HG03571 (cell line): ENCODE data around the gene SORCS2.

ENCODE experiments used
- ATAC-seq: cut with Tn5 transposase; IDR thresholded peaks from one replicate; pipeline ENCODE4 v1.9.1; 2021; ENCODE audit not compliant: unreplicated experiment

Gene SORCS2

DNA sequence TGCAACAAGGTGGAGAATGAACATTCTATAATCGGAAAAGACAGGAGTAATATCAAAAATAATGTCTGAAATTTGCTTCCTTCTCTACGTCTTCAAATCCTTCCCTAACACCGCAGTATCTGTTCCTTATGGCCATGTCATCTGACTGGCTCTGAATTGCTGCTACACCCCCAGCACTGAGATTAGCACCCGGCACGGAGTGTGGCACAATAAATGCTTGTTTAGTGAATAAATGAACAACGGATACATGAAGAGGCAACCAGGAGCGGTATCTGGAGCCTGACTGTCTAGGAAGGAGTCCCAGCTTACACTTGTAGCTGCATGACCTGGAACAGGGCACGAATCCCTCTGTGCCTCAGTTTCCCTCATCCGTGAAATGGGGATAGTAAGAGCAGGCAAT, 583.1 kb downstream of the SORCS2 start:
- ATAC-seq: no peak

GRCh38 chr4:7777017-7777710, 584.8 kb downstream of the SORCS2 start:
- ATAC-seq: no peak

GRCh38 chr4:7777871-7778509, 585.7 kb downstream of the SORCS2 start:
- ATAC-seq: no peak

GRCh38 chr4:7778510-7779431, 586.4 kb downstream of the SORCS2 start:
- ATAC-seq: no peak

DNA sequence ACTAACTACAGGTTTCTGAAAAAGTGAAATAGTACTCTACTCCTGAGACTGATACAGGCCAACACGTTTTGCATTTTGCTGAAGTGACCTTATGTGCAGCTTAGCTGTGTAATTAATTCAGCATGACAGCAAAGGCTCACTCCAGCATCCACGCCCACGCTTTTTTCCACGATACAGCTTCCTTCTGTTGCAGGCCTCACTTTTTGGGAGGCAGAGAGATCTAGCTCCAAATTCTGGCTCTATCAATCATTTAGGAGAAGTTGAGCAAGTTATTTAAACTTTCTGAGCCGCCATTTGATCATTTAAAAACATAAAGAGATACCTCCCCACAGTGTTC, 587.1 kb downstream of the SORCS2 start:
- no peak for ATAC-seq

GRCh38 chr4:7780751-7781348, 588.5 kb downstream of the SORCS2 start:
- no peak for ATAC-seq

DNA sequence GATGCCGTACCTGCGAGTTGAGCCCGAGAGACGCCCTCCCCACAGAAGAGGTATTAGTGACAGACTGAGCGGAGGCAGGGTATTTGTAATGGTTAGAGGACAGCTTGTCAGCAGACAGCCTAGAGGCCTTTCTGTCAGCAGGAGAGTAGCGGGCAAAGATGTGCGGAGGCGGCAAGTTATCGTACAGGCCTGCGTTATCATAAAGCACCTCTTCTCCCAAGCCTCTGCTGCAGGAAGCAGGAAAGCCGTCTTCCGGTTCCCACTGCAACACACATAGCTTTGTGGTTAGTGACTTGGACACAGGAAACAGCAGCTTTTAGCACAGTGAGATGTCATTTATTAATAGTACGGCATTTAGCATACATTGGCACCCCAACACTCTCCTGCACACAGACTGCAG, 589.0 kb downstream of the SORCS2 start:
- no peak for ATAC-seq

- ATAC-seq: no peak
Measured at GRCh38 chr4:7781993-7782392, 589.7 kb downstream of the SORCS2 start.

DNA sequence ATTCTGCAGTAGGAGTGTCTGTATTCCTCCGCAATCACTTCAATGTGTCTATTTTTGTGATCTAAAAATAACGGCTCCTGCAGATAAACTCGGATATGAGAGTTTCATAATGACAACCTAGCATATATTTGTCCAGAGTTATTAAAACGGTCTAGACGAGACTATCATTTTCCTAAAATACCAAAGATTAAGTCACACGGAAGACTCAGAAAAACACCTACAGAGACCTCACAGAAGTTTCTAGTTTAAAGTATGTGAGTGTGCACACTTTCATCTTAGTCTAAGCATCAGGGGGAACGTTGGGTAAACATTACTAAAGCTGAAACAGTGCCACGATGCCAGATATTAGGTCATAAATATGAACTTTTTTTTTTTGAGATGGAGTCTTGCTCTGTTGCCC, 590.4 kb downstream of the SORCS2 start:
- no peak for ATAC-seq

DNA sequence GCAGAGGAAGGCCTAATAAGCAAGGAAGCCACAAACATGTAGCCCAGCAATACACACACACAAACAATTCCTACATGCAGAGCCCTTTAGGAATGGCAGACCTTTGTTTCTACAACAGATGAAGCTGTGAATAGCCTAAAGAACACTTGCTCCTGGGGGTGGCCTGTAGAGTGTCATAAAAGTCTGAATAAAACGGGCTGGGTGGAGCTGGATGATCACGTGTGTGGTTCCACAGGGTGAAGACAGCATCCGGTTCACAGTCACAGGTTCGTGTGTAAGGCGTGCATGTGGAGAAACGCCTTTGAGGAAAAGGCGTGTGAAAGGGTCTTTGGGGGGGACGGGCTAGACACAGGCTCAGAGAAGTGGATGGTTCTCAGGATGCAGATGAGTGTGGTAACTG, 591.2 kb downstream of the SORCS2 start:
- no peak for ATAC-seq

DNA sequence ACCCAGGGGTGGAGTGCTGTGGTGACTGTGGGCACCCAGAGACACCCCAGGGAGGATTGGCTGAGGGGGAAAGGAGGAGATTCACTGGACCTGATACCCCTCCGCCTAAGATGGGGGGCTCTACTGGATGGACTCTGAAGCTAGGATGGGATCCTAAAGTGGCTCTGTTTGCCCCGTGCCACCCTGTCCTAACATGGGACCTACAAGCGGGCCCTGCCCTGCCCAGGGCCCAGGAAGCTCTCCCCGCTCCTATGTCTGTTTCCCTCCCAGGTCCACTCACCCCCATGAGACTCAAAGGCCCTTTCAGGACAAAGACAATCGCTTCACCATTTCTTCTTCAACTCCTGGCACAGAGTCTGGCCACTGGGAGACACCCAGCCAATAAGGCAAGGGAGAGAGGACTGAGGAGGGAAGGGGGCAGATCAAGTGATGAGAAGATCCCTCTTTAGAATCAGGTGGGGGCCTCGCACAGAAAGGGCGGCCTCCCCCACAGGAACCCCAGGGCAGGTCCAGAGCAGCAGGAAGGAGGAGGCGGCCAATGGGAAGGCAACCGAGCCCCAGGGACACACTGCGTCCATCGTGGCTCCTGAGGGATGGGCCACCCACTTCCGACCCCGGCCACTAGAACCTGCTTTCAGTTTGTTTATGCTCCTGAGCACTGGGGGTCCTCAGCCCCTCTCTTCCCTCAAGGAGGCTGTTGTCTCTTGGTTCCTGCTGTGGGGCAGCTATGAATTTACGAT, 592.0 kb downstream of the SORCS2 start:
- no peak for ATAC-seq

GRCh38 chr4:7785017-7785416, 592.7 kb downstream of the SORCS2 start:
- no peak for ATAC-seq

DNA sequence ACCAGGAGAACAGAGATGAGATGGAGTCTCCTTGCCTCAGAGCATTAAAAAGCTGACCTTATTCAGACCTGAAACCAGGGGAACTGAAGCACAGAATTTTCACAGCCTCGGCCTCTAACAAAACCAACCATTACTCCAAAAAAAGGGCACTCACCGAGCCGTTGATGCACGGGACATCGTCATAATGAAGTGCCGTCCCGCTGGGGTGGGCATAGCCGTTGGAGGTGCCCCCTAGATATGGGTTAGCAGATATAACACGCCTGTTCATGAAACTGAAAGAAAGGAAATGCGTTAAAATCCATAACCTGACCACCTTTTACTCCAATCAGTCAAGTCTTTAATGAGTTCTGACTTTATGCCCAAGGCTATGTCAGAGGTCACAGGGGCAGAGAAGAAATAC, 593.7 kb downstream of the SORCS2 start:
- ATAC-seq: no peak

DNA sequence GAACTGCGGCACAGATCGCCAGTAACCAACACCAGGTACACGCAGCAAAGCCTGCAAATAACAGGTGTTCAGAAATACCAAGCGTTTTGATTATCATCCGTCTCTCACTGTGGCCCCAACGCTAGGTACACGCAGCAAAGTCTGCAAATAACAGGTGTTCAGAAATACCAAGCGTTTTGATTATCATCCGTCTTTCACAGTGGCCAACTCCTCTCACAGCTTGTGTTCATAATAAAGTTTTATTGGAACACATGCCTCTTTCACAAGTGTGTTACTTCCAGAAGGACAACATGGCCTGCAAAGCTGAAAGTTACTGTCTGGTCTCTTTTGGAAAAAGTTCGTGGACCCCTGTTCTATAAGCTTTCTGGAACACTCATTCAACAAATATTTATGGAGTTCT, 594.2 kb downstream of the SORCS2 start:
- ATAC-seq: no peak

- no peak for ATAC-seq
Measured at GRCh38 chr4:7787067-7787466, 594.7 kb downstream of the SORCS2 start.

GRCh38 chr4:7787681-7788141, 595.4 kb downstream of the SORCS2 start:
- no peak for ATAC-seq

GRCh38 chr4:7788193-7788592, 595.9 kb downstream of the SORCS2 start:
- no peak for ATAC-seq

DNA sequence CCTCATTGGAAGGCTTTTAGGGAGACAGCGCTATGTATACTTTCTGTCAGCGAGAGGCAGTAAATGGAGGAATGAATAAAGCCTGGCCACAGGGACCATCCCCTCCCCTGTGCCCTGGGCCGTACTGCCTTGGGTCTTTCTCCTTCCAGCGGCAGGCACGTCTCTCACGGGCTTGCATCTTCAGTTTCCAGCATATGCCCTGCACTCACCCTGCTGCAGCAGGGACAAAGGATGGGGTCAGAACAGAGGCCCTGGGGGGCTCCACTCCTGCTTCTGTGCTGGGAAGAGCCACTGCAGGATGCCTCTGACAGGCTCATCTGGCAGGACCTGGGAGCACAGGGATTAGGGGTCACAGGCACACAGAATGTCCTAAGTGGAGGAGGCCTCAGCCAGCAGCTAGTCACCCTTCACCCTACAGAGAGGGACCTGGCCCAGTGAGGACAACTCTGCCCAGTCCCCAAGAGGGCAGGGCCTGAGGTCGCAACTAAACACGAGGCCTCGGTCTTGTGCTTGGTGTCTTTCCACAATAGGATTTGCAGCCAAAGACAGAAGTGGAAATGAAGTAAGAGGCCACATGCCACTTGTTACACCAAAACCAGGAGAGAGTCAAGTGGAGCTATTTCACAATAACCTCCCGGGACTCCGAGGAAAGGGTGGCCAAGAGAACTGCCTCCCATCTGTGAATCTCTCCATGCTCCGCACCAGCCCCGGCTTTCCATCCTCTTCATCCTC, 596.5 kb downstream of the SORCS2 start:
- no peak for ATAC-seq

- no peak for ATAC-seq
Measured at GRCh38 chr4:7790023-7790422, 597.7 kb downstream of the SORCS2 start.

- ATAC-seq: no peak
Measured at GRCh38 chr4:7790999-7791398, 598.7 kb downstream of the SORCS2 start.
